BJ (cell line): ENCODE results near the gene BHLHA15. TPM values are rescaled to one million over a fixed set of nuclear protein-coding genes. Genes with fewer than 3 reads are reported as not detected.

Experiments
- CTCF ChIA-PET: fragments of 350-600 bp; formaldehyde crosslinking; extraction: SDS; loops from one replicate; lab custom pipeline; 2021; ENCODE audit warnings: antibody characterized with exemption, inconsistent platforms; lab: Yijun Ruan, JAX
- POLR2A ChIA-PET: fragments of 300-600 bp; sonication (Branson Sonifier 250); formaldehyde crosslinking; extraction: SDS; loops from one replicate; lab custom pipeline; 2021; ENCODE audit warnings: antibody characterized with exemption; lab: Charles Lee
- DNase-seq: peaks from one replicate; pipeline ENCODE4 v3.0.0-alpha.2; 2011; ENCODE audit warnings: low read depth
- H3K27me3 ChIP-seq: 2 replicates; pipeline ENCODE4 v1.6.0; 2011; ENCODE audit warnings: low read length; ENCODE audit not compliant: control insufficient read depth, insufficient read depth
- H3K36me3 ChIP-seq: 2 replicates; pipeline ENCODE4 v1.5.1; 2011; ENCODE audit warnings: low read length; ENCODE audit not compliant: control insufficient read depth, insufficient read depth
- H3K4me3 ChIP-seq: 2 replicates; pipeline ENCODE4 v1.5.1; 2011; ENCODE audit warnings: low read depth, mild to moderate bottlenecking, control low read depth, low read length
- polyA plus RNA-seq: library from polyadenylated mRNA; depleted of rRNA; stranded (reverse); fragments of >200 nt; gene quantifications from 2 replicates; pipeline ENCODE4 v1.2.3, GENCODE V29; 2011
- TF ChIP-seq, protein P1 (sequence below): IDR thresholded peaks from 2 replicates; pipeline ENCODE4 v1.5.1; 2011; ENCODE audit warnings: low read depth, mild to moderate bottlenecking, control low read depth, inconsistent platforms, low read length, moderate library complexity; ENCODE audit not compliant: insufficient read depth

BHLHA15 gene
- polyA plus RNA-seq, 1 experiment: not detected

- ChIA-PET CTCF (no interaction called here), POLR2A (no interaction called here)
- Histone ChIP-seq H3K36me3 (peaks cover 3% of the 10 kb centered on the region), H3K27me3 (no peaks in the 10 kb centered on the region), H3K4me3 (no peak overlapping the region)
- DNase-seq: no peak
- TF ChIP-seq, protein P1, sequence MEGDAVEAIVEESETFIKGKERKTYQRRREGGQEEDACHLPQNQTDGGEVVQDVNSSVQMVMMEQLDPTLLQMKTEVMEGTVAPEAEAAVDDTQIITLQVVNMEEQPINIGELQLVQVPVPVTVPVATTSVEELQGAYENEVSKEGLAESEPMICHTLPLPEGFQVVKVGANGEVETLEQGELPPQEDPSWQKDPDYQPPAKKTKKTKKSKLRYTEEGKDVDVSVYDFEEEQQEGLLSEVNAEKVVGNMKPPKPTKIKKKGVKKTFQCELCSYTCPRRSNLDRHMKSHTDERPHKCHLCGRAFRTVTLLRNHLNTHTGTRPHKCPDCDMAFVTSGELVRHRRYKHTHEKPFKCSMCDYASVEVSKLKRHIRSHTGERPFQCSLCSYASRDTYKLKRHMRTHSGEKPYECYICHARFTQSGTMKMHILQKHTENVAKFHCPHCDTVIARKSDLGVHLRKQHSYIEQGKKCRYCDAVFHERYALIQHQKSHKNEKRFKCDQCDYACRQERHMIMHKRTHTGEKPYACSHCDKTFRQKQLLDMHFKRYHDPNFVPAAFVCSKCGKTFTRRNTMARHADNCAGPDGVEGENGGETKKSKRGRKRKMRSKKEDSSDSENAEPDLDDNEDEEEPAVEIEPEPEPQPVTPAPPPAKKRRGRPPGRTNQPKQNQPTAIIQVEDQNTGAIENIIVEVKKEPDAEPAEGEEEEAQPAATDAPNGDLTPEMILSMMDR: no peak
Measured at GRCh38 chr7:98229991-98230745, 18.9 kb downstream of the BHLHA15 start.

GRCh38 chr7:98230746-98231471, 19.7 kb downstream of the BHLHA15 start:
- DNase-seq: no peak

DNA sequence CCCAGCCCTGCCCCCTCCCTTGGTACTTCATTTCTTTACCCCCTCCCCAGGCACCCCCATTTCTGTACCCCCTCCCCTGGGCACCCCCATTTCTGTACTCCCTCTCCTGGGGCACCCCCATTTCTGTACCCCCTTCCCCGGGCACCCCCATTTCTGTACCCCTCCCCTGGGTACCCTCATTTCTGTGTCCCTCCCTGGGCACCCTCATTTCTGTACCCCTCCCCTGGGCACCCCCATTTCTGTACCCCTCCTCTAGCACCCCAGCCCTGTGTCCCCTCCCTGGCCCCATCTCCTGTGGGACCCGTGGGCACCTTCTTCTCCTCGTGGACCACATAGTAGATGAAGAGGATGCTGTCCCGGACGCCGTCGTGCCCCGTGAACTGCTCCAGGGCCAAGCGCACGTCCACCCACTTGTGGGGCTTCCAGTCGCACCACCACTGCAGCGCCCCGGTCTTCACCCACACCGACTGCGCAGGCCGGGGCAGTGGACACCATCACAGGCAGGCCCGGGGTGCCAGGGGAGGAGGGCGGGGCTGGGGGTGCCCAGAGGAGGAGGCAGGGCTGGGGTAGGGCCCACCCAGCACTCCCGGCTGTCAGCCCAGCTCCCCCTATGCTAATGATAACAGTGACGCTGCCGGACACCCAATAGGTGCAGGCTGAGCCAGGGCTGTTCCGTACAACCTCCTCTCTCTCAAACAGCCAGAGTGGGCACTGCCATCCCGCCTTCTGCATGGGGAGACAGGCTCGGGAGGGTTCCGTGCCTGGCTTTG, 20.4 kb downstream of the BHLHA15 start:
- Histone ChIP-seq H3K36me3 (peaks cover 3% of the 10 kb centered on the region), H3K27me3 (no peaks in the 10 kb centered on the region), H3K4me3 (no peak overlapping the region)
- ChIA-PET POLR2A (no interaction called here), CTCF (no interaction called here)
- TF ChIP-seq, protein P1: no peak
- no peak for DNase-seq

More at GRCh38 chr7:98230746-98231471, 19.7 kb downstream of the BHLHA15 start:
- Histone ChIP-seq H3K4me3 (no peak overlapping the region), H3K36me3 (peaks cover 3% of the 10 kb centered on the region), H3K27me3 (no peaks in the 10 kb centered on the region)
- TF ChIP-seq, protein P1: no peak
- ChIA-PET POLR2A (no interaction called here), CTCF (no interaction called here)

GRCh38 chr7:98232263-98232585, 21.0 kb downstream of the BHLHA15 start:
- H3K4me3 ChIP-seq: no peak overlapping the region
- peaks cover 5% of the 10 kb centered on the region for H3K36me3 ChIP-seq
- TF ChIP-seq, protein P1: no peak
- no peaks in the 10 kb centered on the region for H3K27me3 ChIP-seq
- ChIA-PET POLR2A (no interaction called here), CTCF (no interaction called here)
- no peak for DNase-seq

- TF ChIP-seq, protein P1: no peak
- CTCF ChIA-PET: interaction anchor here (0.6 kb wide), 1 partner anchor 8 kb away, joined by 5 read pairs; no protein-coding TSS in a partner anchor
- no peak overlapping the region for H3K4me3 ChIP-seq
- no peak for DNase-seq
- POLR2A ChIA-PET: no interaction called here
- H3K27me3 ChIP-seq: no peaks in the 10 kb centered on the region
- peaks cover 5% of the 10 kb centered on the region for H3K36me3 ChIP-seq
Measured at GRCh38 chr7:98232799-98233198, 21.6 kb downstream of the BHLHA15 start.
